ENCODE results near the gene LDLRAD4. TPM values are rescaled to one million over a fixed set of nuclear protein-coding genes. Genes with fewer than 3 reads are reported as not detected.

The LDLRAD4 gene
- polyA plus RNA-seq, 1 of the 3 experiments (the other 2 are of a cell fraction): 0.16 TPM

GRCh38 chr18:13243363-13243762 is 24.8 kb downstream of the LDLRAD4 start:
- Histone ChIP-seq H3F3A (replicated peaks; ENCODE audit: insufficient read depth) (no peaks in the 10 kb centered on the region), H3K9me3 (no peaks in the 10 kb centered on the region), H3K9me2 (no peaks in the 10 kb centered on the region), H3K4me3 (ENCODE audit: low read depth in 2 of 2, low read length in 1 of 2) (no peak overlapping the region), H3K79me2 (ENCODE audit: insufficient read depth) (no peaks in the 10 kb centered on the region), H4K20me1 (ENCODE audit: insufficient read depth) (no peaks in the 10 kb centered on the region), H3K4me1 (ENCODE audit: control insufficient read depth in 1 of 2, insufficient read depth in 2 of 2, low read depth in 1 of 2, low read length in 1 of 2) (peaks cover 0 to 17% of the 10 kb centered on the region in 2 experiments; a peak in 1 of 4 replicates), H3K27ac (ENCODE audit: low read depth in 2 of 2, low read length in 1 of 2) (no peak overlapping the region), H3K4me2 (no peak overlapping the region), H3K27me3 (ENCODE audit: insufficient read depth) (no peaks in the 10 kb centered on the region), H3K36me3 (replicated peaks in 1 of 2; ENCODE audit: control insufficient read depth in 1 of 2, insufficient read depth in 2 of 2, low read length in 1 of 2) (no peaks in the 10 kb centered on the region), H3K9ac (no peak overlapping the region), H2AFZ (ENCODE audit: low read depth) (no peak overlapping the region)
- WGBS (ENCODE audit: low lambda C conversion rate): 71% methylated on average over 9 of the region's 9 CpGs
- no peak for TF ChIP-seq PBX3 (IDR thresholded peaks at IDR 0.05)
- no peak for TF ChIP-seq CTCF (IDR thresholded peaks at IDR 0.05)
- no peak for TF ChIP-seq JUND (IDR thresholded peaks at IDR 0.05)
- TF ChIP-seq RCOR1 (IDR thresholded peaks at IDR 0.05; ENCODE audit: low read length): no peak
- no peak for TF ChIP-seq MXI1 (IDR thresholded peaks at IDR 0.05; ENCODE audit: low read depth, low read length)
- TF ChIP-seq ELF1 (IDR thresholded peaks at IDR 0.05): no peak
- no peak for TF ChIP-seq YY1 (IDR thresholded peaks at IDR 0.05; ENCODE audit: low read depth)
- no peak for TF ChIP-seq RFX5 (IDR thresholded peaks at IDR 0.05; ENCODE audit: low read length)
- no peak for TF ChIP-seq TAF1 (IDR thresholded peaks at IDR 0.05; ENCODE audit: borderline replicate concordance, low read depth, low read length)
- TF ChIP-seq POLR2AphosphoS5 (IDR thresholded peaks at IDR 0.05; ENCODE audit: low read depth, low read length): no peak
- TF ChIP-seq TEAD4 (IDR thresholded peaks at IDR 0.05; ENCODE audit: borderline replicate concordance, insufficient read depth): no peak
- no peak for TF ChIP-seq SMC3 (IDR thresholded peaks at IDR 0.05; ENCODE audit: low read depth, low read length)
- no peak for TF ChIP-seq MEF2A (IDR thresholded peaks at IDR 0.05; ENCODE audit: borderline replicate concordance, low read depth)
- DNase-seq: no peak
- ChIA-PET POLR2A (no interaction called here), CTCF (no interaction called here)

GRCh38 chr18:13244135-13244534 is 25.6 kb downstream of the LDLRAD4 start:
- no peak overlapping the region for H3K4me3 ChIP-seq (ENCODE audit: low read depth in 2 of 2, low read length in 1 of 2)
- no peaks in the 10 kb centered on the region for H3K9me3 ChIP-seq
- TF ChIP-seq RCOR1 (IDR thresholded peaks at IDR 0.05; ENCODE audit: low read length) (no peak), IRF3 (IDR thresholded peaks at IDR 0.05; ENCODE audit: low read depth, low read length) (no peak), NFIC (IDR thresholded peaks at IDR 0.05; ENCODE audit: borderline replicate concordance) (no peak), FOSL2 (IDR thresholded peaks at IDR 0.05; ENCODE audit: borderline replicate concordance, low read depth) (no peak), REST (IDR thresholded peaks at IDR 0.05; ENCODE audit: low read depth, low read length) (no peak), RAD21 (IDR thresholded peaks at IDR 0.05; ENCODE audit: low read length) (no peak), CTCF (IDR thresholded peaks at IDR 0.05) (no peak), CHD2 (IDR thresholded peaks at IDR 0.05; ENCODE audit: low read length, partially characterized antibody) (no peak)
- no peaks in the 10 kb centered on the region for H3K79me2 ChIP-seq (ENCODE audit: insufficient read depth)
- no peaks in the 10 kb centered on the region for H3K27me3 ChIP-seq (ENCODE audit: insufficient read depth)
- no peak overlapping the region for H3K4me2 ChIP-seq
- 9% methylated on average over 1 of the region's 1 CpG for WGBS (ENCODE audit: low lambda C conversion rate)
- ChIA-PET POLR2A (no interaction called here), CTCF (no interaction called here)
- no peak overlapping the region for H3K27ac ChIP-seq (ENCODE audit: low read depth in 2 of 2, low read length in 1 of 2)
- H3K9me2 ChIP-seq: no peaks in the 10 kb centered on the region
- H3K4me1 ChIP-seq (ENCODE audit: control insufficient read depth in 1 of 2, insufficient read depth in 2 of 2, low read depth in 1 of 2, low read length in 1 of 2): peaks cover 0 to 16% of the 10 kb centered on the region in 2 experiments; a peak in 1 of 4 replicates
- no peak overlapping the region for H2AFZ ChIP-seq (ENCODE audit: low read depth)
- no peaks in the 10 kb centered on the region for H4K20me1 ChIP-seq (ENCODE audit: insufficient read depth)
- no peak overlapping the region for H3K9ac ChIP-seq
- no peak for DNase-seq
- H3K36me3 ChIP-seq (replicated peaks in 1 of 2; ENCODE audit: control insufficient read depth in 1 of 2, insufficient read depth in 2 of 2, low read length in 1 of 2): no peaks in the 10 kb centered on the region
- no peaks in the 10 kb centered on the region for H3F3A ChIP-seq (replicated peaks; ENCODE audit: insufficient read depth)

Measured in SK-N-SH (cell line).